CD8-positive, alpha-beta memory T cell (primary cell): Measurements from ENCODE around the gene LIME1. TPM values are rescaled to one million over a fixed set of nuclear protein-coding genes. Genes with fewer than 3 reads are reported as not detected.
"Not testable (repeated sequence)": the region's sequence is repeated elsewhere in the genome, so short reads cannot be mapped to it uniquely, and the experiment has no call there.

Source experiments
- CTCF ChIA-PET: fragments of 350-600 bp; sonication (Branson Sonifier 250); formaldehyde crosslinking; loops from one replicate; lab custom pipeline; 2021; ENCODE audit warnings: antibody characterized with exemption; lab: Charles Lee
- POLR2A ChIA-PET: fragments of 350-600 bp; sonication (Branson Sonifier 250); formaldehyde crosslinking; loops from one replicate; lab custom pipeline; 2021; ENCODE audit warnings: antibody characterized with exemption; lab: Charles Lee
- DNase-seq, 5 donors: peaks; one replicate each; pipeline versions ENCODE4 v3.0.0 to v3.0.0-alpha.2; 2020 to 2022; ENCODE audit warnings: mixed read lengths in 1 of 5
- H3K27ac ChIP-seq: one replicate; pipeline ENCODE4 v1.7.0; 2013; ENCODE audit warnings: low read depth, mild to moderate bottlenecking, low read length, moderate library complexity
- H3K27me3 ChIP-seq: 2 replicates; pipeline ENCODE4 v1.7.0; 2013; ENCODE audit warnings: low read length, mild to moderate bottlenecking; ENCODE audit not compliant: insufficient read depth, poor library complexity, severe bottlenecking
- H3K36me3 ChIP-seq: 2 replicates; pipeline ENCODE4 v1.7.0; 2013; ENCODE audit warnings: mild to moderate bottlenecking, low read length, moderate library complexity; ENCODE audit not compliant: insufficient read depth
- H3K4me1 ChIP-seq: 2 replicates; pipeline ENCODE4 v1.7.0; 2013; ENCODE audit warnings: mild to moderate bottlenecking, low read length, moderate library complexity; ENCODE audit not compliant: insufficient read depth
- H3K4me3 ChIP-seq: 2 replicates; pipeline ENCODE4 v1.7.0; 2013; ENCODE audit warnings: mild to moderate bottlenecking, low read length
- H3K9me3 ChIP-seq: 2 replicates; pipeline ENCODE4 v1.7.0; 2013; ENCODE audit warnings: mild to moderate bottlenecking, low read length
- H3K27ac Mint-ChIP-seq, 8 donors: one replicate each; pipeline ENCODE4 v1.8.0; 2020 to 2021; ENCODE audit warnings: mixed read lengths in 8 of 8, mild to moderate bottlenecking in 6 of 8, inconsistent platforms in 3 of 8, moderate library complexity in 3 of 8
- H3K27me3 Mint-ChIP-seq, 2 donors: one replicate each; pipeline ENCODE4 v1.8.0; 2020 to 2021; ENCODE audit warnings: mixed read lengths in 2 of 2, mild to moderate bottlenecking in 1 of 2, moderate library complexity in 1 of 2
- H3K36me3 Mint-ChIP-seq, 3 donors: one replicate each; pipeline ENCODE4 v1.8.0; 2020 to 2021; ENCODE audit warnings: mixed read lengths in 3 of 3, inconsistent platforms in 1 of 3, mild to moderate bottlenecking in 1 of 3
- H3K4me1 Mint-ChIP-seq, 3 donors: one replicate each; pipeline ENCODE4 v1.8.0; 2020 to 2021; ENCODE audit warnings: mixed read lengths in 3 of 3, inconsistent platforms in 1 of 3, mild to moderate bottlenecking in 1 of 3
- H3K4me3 Mint-ChIP-seq, 7 donors: one replicate each; pipeline ENCODE4 v1.8.0; 2020 to 2021; ENCODE audit warnings: mixed read lengths in 7 of 7, mild to moderate bottlenecking in 6 of 7, moderate library complexity in 4 of 7, inconsistent platforms in 2 of 7
- H3K9me3 Mint-ChIP-seq, 5 donors: one replicate each; pipeline ENCODE4 v1.8.0; 2020 to 2022; ENCODE audit warnings: mixed read lengths in 5 of 5, mild to moderate bottlenecking in 3 of 5, moderate library complexity in 2 of 5, inconsistent platforms in 1 of 5
- polyA plus RNA-seq: library from polyadenylated mRNA; unstranded; fragments of 300-500 nt; fragmentation: Illumina TruSeq; gene quantifications from one replicate; pipeline ENCODE4 v1.2.3, GENCODE V29; 2021
- total RNA-seq, 2 experiments: library from RNA; stranded (reverse); gene quantifications; one replicate each; pipeline ENCODE4 v1.2.3, GENCODE V29; 2021

Gene LIME1
- total and polyA plus RNA-seq, 3 experiments from 2014 or later = 18.4 to 366 (median 19.6) TPM

DNA sequence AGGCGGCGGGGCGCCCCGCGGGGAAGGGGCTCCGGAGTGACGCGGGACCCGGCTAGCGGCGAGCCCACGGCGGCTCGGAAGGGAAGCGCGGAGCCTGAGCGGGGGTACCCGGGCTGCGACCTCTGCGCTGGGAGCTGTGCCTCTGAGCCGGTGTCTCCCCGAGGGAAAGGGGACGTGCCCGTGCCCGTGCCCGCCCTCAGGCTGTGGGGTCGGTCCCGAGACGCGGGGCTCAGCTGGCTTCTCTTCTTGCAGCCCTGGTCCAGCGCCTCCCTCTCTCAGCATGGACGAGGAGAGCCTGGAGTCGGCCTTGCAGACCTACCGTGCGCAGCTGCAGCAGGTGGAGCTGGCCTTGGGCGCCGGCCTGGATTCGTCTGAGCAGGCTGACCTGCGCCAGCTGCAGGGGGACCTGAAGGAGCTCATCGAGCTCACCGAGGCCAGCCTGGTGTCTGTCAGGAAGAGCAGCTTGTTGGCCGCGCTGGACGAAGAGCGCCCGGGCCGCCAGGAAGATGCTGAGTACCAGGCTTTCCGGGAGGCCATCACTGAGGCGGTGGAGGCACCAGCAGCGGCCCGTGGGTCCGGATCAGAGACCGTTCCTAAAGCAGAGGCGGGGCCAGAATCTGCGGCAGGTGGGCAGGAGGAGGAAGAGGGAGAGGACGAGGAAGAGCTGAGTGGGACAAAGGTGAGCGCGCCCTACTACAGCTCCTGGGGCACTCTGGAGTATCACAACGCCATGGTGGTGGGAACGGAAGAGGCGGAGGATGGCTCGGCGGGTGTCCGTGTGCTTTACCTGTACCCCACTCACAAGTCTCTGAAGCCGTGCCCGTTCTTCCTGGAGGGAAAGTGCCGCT, 27.9 kb upstream of the LIME1 start:
- peaks cover 0 to 3% (median 0%) of the 10 kb centered on the region in 5 donors for H3K9me3 Mint-ChIP-seq
- ChIA-PET POLR2A (interaction anchor here (0.7 to 4.2 kb wide), 12 partner anchors 10 to 248 kb away, joined by 3 to 84 read pairs (median 5); partner anchors contain the start of genes LIME1, PPDPF, RTEL1 and SLC2A4RG), CTCF (interaction anchor here (0.8 to 4.3 kb wide), 20 partner anchors 10 to 272 kb away, joined by 3 to 39 read pairs (median 8); partner anchors contain the start of genes LIME1, PTK6, SAMD10 and SLC2A4RG)
- H3K4me3 Mint-ChIP-seq = peak overlapping the region; percentile 71 to 93 (median 78)
- Histone ChIP-seq H3K27ac (peak overlapping the region; percentile 16), H3K4me1 (peaks cover 37% of the 10 kb centered on the region), H3K9me3 (no peaks in the 10 kb centered on the region), H3K4me3 (peak overlapping the region; percentile 59), H3K27me3 (no peaks in the 10 kb centered on the region), H3K36me3 (peaks cover 27% of the 10 kb centered on the region)
- H3K4me1 Mint-ChIP-seq = peaks cover 39 to 62% (median 49%) of the 10 kb centered on the region in 3 donors
- no peaks in the 10 kb centered on the region for H3K27me3 Mint-ChIP-seq
- peaks cover 14 to 76% (median 14%) of the 10 kb centered on the region in 3 donors for H3K36me3 Mint-ChIP-seq
- H3K27ac Mint-ChIP-seq = peak overlapping the region; percentile 38 to 88 (median 62)
- DNase-seq = peak in 1 of 5 donors; percentile 51

- DNase-seq = no peak
- Mint-ChIP-seq H3K4me1 (peaks cover 39 to 62% (median 51%) of the 10 kb centered on the region in 3 donors), H3K27ac (peak overlapping the region in 7 of 8 donors; percentile 15 to 72 (median 40)), H3K36me3 (peaks cover 14 to 74% (median 17%) of the 10 kb centered on the region in 3 donors), H3K27me3 (no peaks in the 10 kb centered on the region), H3K9me3 (peaks cover 0 to 3% (median 2%) of the 10 kb centered on the region in 5 donors), H3K4me3 (peak overlapping the region; percentile 71 to 93 (median 78))
- Histone ChIP-seq H3K4me1 (peaks cover 37% of the 10 kb centered on the region), H3K4me3 (peak overlapping the region; percentile 59), H3K27ac (no peak overlapping the region), H3K27me3 (no peaks in the 10 kb centered on the region), H3K36me3 (peaks cover 29% of the 10 kb centered on the region), H3K9me3 (no peaks in the 10 kb centered on the region)
- POLR2A ChIA-PET = interaction anchor here (0.6 kb wide), 1 partner anchor 19 kb away, joined by 5 read pairs; no protein-coding TSS in a partner anchor
- CTCF ChIA-PET = interaction anchor here (3.5 to 4.3 kb wide), 2 partner anchors 28 to 155 kb away, joined by 28 to 39 read pairs; partner anchors contain the start of genes LIME1, SLC2A4RG and TPD52L2
Observed at GRCh38 chr20:63709149-63709527, 27.3 kb upstream of the LIME1 start.

- no peak overlapping the region for H3K27ac ChIP-seq
- H3K9me3 ChIP-seq = no peaks in the 10 kb centered on the region
- ChIA-PET CTCF (interaction anchor here (1.1 to 3.6 kb wide), 2 partner anchors 25 to 158 kb away, joined by 3 to 10 read pairs; partner anchors contain the start of gene LIME1), POLR2A (interaction anchor here (0.5 to 0.7 kb wide), 3 partner anchors 11 to 272 kb away, joined by 4 to 8 read pairs (median 8); no protein-coding TSS in a partner anchor)
- Mint-ChIP-seq H3K36me3 (peaks cover 20 to 70% (median 33%) of the 10 kb centered on the region in 3 donors), H3K4me3 (peak overlapping the region in 6 of 7 donors; percentile 41 to 84 (median 60)), H3K9me3 (peaks cover 2 to 13% (median 6%) of the 10 kb centered on the region in 5 donors), H3K27me3 (no peaks in the 10 kb centered on the region), H3K27ac (peak overlapping the region in 4 of 8 donors; percentile 23 to 82 (median 66)), H3K4me1 (peaks cover 41 to 63% (median 61%) of the 10 kb centered on the region in 3 donors)
- no peak for DNase-seq
- H3K4me3 ChIP-seq = no peak overlapping the region
- peaks cover 18% of the 10 kb centered on the region for H3K36me3 ChIP-seq
- H3K4me1 ChIP-seq = peaks cover 33% of the 10 kb centered on the region
- no peaks in the 10 kb centered on the region for H3K27me3 ChIP-seq
Observed at GRCh38 chr20:63711085-63711645, 25.3 kb upstream of the LIME1 start.

DNA sequence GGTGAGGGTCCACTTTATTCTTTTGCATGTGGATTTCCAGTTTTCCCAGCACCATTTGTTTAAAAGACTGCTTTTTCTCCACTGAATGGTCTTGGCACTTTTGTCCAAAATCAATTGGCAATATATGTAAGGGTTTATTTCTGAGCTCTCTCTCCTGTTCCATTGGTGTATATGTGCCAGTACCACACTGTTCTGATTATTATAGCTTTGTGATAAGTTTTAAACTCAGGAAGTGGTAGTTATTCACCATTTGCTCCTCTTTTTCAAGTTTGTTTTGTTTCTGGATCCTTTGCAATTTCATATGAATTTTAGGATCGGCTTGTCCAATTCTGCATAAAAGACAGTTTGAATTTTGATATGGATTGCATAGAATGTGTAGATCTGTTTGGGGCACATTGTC, 24.3 kb upstream of the LIME1 start:
- H3K36me3 ChIP-seq = peaks cover 13% of the 10 kb centered on the region
- Mint-ChIP-seq H3K4me1 (peaks cover 39 to 62% (median 62%) of the 10 kb centered on the region in 3 donors), H3K36me3 (peaks cover 20 to 65% (median 37%) of the 10 kb centered on the region in 3 donors), H3K27ac (peak overlapping the region in 2 of 8 donors; percentile 20 to 79), H3K9me3 (peaks cover 2 to 14% (median 6%) of the 10 kb centered on the region in 5 donors), H3K27me3 (no peaks in the 10 kb centered on the region), H3K4me3 (peak overlapping the region in 5 of 7 donors; percentile 8 to 53 (median 51))
- no peaks in the 10 kb centered on the region for H3K27me3 ChIP-seq
- no peak overlapping the region for H3K4me3 ChIP-seq
- ChIA-PET CTCF (interaction anchor here (3.6 kb wide), 1 partner anchor 24 kb away, joined by 10 read pairs; the partner anchor contains the start of gene LIME1), POLR2A (no interaction called here)
- peaks cover 24% of the 10 kb centered on the region for H3K4me1 ChIP-seq
- no peaks in the 10 kb centered on the region for H3K9me3 ChIP-seq
- DNase-seq = no peak
- no peak overlapping the region for H3K27ac ChIP-seq

GRCh38 chr20:63714858-63715257, 21.6 kb upstream of the LIME1 start:
- Mint-ChIP-seq H3K4me1 (peaks cover 39 to 65% (median 61%) of the 10 kb centered on the region in 3 donors), H3K4me3 (no peak overlapping the region), H3K27me3 (no peaks in the 10 kb centered on the region), H3K9me3 (peaks cover 5 to 18% (median 9%) of the 10 kb centered on the region in 5 donors), H3K36me3 (peaks cover 29 to 71% (median 44%) of the 10 kb centered on the region in 3 donors), H3K27ac (peak overlapping the region in 1 of 8 donors; percentile 64)
- no peaks in the 10 kb centered on the region for H3K9me3 ChIP-seq
- no peak overlapping the region for H3K4me3 ChIP-seq
- POLR2A ChIA-PET = no interaction called here
- H3K27ac ChIP-seq = no peak overlapping the region
- CTCF ChIA-PET = no interaction called here
- no peaks in the 10 kb centered on the region for H3K27me3 ChIP-seq
- peaks cover 13% of the 10 kb centered on the region for H3K36me3 ChIP-seq
- DNase-seq = no peak
- peaks cover 9% of the 10 kb centered on the region for H3K4me1 ChIP-seq

- CTCF ChIA-PET = interaction anchor here (1.0 to 1.5 kb wide), 2 partner anchors 11 to 66 kb away, joined by 3 to 4 read pairs; no protein-coding TSS in a partner anchor
- POLR2A ChIA-PET = no interaction called here
- H3K36me3 ChIP-seq = peaks cover 8% of the 10 kb centered on the region
Observed at GRCh38 chr20:63718996-63719395, 17.5 kb upstream of the LIME1 start.

GRCh38 chr20:63722967-63723622, 13.4 kb upstream of the LIME1 start:
- Mint-ChIP-seq H3K4me1 (peaks cover 27 to 53% (median 30%) of the 10 kb centered on the region in 3 donors), H3K9me3 (peaks cover 8 to 12% (median 10%) of the 10 kb centered on the region in 5 donors), H3K27ac (peak overlapping the region in 3 of 8 donors; percentile 27 to 88 (median 33)), H3K36me3 (peaks cover 22 to 55% (median 25%) of the 10 kb centered on the region in 3 donors), H3K4me3 (peak overlapping the region in 1 of 7 donors; percentile 26)
- H3K27me3 Mint-ChIP-seq, H3K27me3 ChIP-seq, H3K4me3 ChIP-seq, DNase-seq, H3K36me3 ChIP-seq, H3K9me3 ChIP-seq, H3K27ac ChIP-seq: not testable (repeated sequence)
- CTCF ChIA-PET = interaction anchor here (3.2 kb wide), 1 partner anchor 16 kb away, joined by 12 read pairs; the partner anchor contains the start of genes ARFRP1 and ZGPAT
- peaks cover 23% of the 10 kb centered on the region for H3K4me1 ChIP-seq
- POLR2A ChIA-PET = interaction anchor here (0.6 kb wide), 1 partner anchor 149 kb away, joined by 3 read pairs; no protein-coding TSS in a partner anchor

More at GRCh38 chr20:63718996-63719395, 17.5 kb upstream of the LIME1 start:
- Mint-ChIP-seq H3K27ac (peak overlapping the region in 1 of 8 donors; percentile 7), H3K27me3 (no peaks in the 10 kb centered on the region), H3K36me3 (peaks cover 28 to 66% (median 35%) of the 10 kb centered on the region in 3 donors), H3K9me3 (peaks cover 5 to 16% (median 6%) of the 10 kb centered on the region in 5 donors), H3K4me3 (no peak overlapping the region), H3K4me1 (peaks cover 31 to 57% (median 43%) of the 10 kb centered on the region in 3 donors)
- Histone ChIP-seq H3K9me3 (no peaks in the 10 kb centered on the region), H3K27me3 (no peaks in the 10 kb centered on the region), H3K4me1 (peaks cover 6% of the 10 kb centered on the region), H3K4me3 (no peak overlapping the region), H3K27ac (no peak overlapping the region)
- no peak for DNase-seq
